ENCODE measurements around the gene SEMA4C.
"Not testable (repeated sequence)": the region's sequence is repeated elsewhere in the genome, so short reads cannot be mapped to it uniquely, and the experiment has no call there.

The SEMA4C gene

GRCh38 chr2:96866149-96866548, 3.7 kb downstream of the SEMA4C start:
- in situ Hi-C loops (cut with MboI; ENCODE audit: low sequenced_read_pairs, unreplicated experiment) = no loop called here
- DNase-seq (ENCODE audit: low spot score) = no peak
- TF ChIP-seq CTCF (IDR thresholded peaks at IDR 0.05; ENCODE audit: borderline replicate concordance, control extremely low read depth, extremely low read depth, insufficient read depth, missing control alignments) = no peak

- DNase-seq (ENCODE audit: low spot score) = no peak
- TF ChIP-seq CTCF (IDR thresholded peaks at IDR 0.05; ENCODE audit: borderline replicate concordance, control extremely low read depth, extremely low read depth, insufficient read depth, missing control alignments) = no peak
- in situ Hi-C loops (cut with MboI; ENCODE audit: low sequenced_read_pairs, unreplicated experiment) = no loop called here
These were observed 4.2 kb downstream of the SEMA4C start for GRCh38 chr2:96865654-96866053.

GRCh38 chr2:96864343-96865091, 5.4 kb downstream of the SEMA4C start:
- TF ChIP-seq CTCF (IDR thresholded peaks at IDR 0.05; ENCODE audit: borderline replicate concordance, control extremely low read depth, extremely low read depth, insufficient read depth, missing control alignments) = no peak
- in situ Hi-C loops (cut with MboI; ENCODE audit: low sequenced_read_pairs, unreplicated experiment) = no loop called here
- DNase-seq (ENCODE audit: low spot score) = no peak

GRCh38 chr2:96863575-96864342, 6.1 kb downstream of the SEMA4C start:
- in situ Hi-C loops (cut with MboI; ENCODE audit: low sequenced_read_pairs, unreplicated experiment) = no loop called here
- no peak for DNase-seq (ENCODE audit: low spot score)
- no peak for TF ChIP-seq CTCF (IDR thresholded peaks at IDR 0.05; ENCODE audit: borderline replicate concordance, control extremely low read depth, extremely low read depth, insufficient read depth, missing control alignments)

GRCh38 chr2:96863056-96863455, 6.8 kb downstream of the SEMA4C start:
- in situ Hi-C loops (cut with MboI; ENCODE audit: low sequenced_read_pairs, unreplicated experiment); DNase-seq (ENCODE audit: low spot score): not testable (repeated sequence)

- no peak for TF ChIP-seq CTCF (IDR thresholded peaks at IDR 0.05; ENCODE audit: borderline replicate concordance, control extremely low read depth, extremely low read depth, insufficient read depth, missing control alignments)
- in situ Hi-C loops (cut with MboI; ENCODE audit: low sequenced_read_pairs, unreplicated experiment) = no loop called here
- DNase-seq (ENCODE audit: low spot score) = no peak
These were observed 8.8 kb downstream of the SEMA4C start for GRCh38 chr2:96861074-96861473.
